Measurements from ENCODE around the gene MUC6. TPM values are rescaled to one million over a fixed set of nuclear protein-coding genes. Genes with fewer than 3 reads are reported as not detected.

Gene MUC6
- total and polyA plus RNA-seq, 9 of the 15 experiments (the other 6 are each of a cell fraction or from before 2014, with no cell fraction given), result not detected

DNA sequence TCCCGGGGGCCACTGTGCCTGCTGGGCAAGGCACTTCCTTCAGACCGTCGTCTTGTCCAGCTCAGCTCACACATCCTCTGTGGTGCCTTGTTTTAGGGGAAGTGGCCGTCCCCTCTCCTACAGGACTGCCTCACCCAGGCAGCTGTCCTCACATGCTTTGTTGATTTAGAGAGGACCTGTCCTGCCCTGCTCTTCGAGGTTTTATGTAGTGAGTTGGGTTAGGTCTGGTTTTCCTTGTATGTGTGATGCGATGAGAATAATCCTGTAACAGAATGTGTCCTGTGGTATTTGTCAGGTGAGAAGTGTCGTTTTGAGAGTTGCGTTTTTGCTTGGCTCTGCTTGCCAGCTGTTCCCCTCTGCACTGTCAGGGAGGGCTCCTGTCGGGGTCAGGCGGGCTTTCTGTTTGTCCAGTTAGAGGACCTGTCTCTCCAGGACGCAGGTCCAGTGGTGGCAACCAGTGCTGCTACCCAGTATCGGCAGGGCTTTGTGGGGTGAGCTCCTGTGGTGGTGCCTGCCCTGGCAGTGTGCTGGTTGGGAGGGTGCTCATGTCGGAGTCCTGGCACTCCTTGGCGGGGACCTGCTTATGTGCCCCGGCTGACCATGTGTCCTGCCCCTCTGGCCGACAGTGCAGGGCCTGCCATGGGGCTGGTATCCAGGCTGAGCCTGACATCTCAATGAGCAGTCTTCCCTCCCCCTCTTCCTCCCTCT, 41.3 kb downstream of the MUC6 start:
- ATAC-seq (no peak; the same call in 2 of the 3 replicates), FAIRE-seq (no peak), DNase-seq (ENCODE audit: extremely low read depth in 1 of 4, low spot score in 3 of 4) (peak in 1 of 4 experiments; percentile 44)
- ChIA-PET CTCF (ENCODE audit: low intra/inter-chr PET ratio) (no interaction called here), POLR2A (no interaction called here)
- H3K79me2 ChIP-seq (ENCODE audit: control insufficient read depth, insufficient read depth, low read length), result no peaks in the 10 kb centered on the region
- H3K9me1 ChIP-seq (ENCODE audit: control insufficient read depth, insufficient read depth, low read length), result no peaks in the 10 kb centered on the region
- H3K27ac ChIP-seq (ENCODE audit: extremely low read depth, low read depth, low read length), result no peak overlapping the region
- no peak overlapping the region for H3K4me2 ChIP-seq (ENCODE audit: insufficient read depth, low read length)
- H3K4me3 ChIP-seq, result no peak overlapping the region
- H4K20me1 ChIP-seq (replicated peaks; ENCODE audit: control insufficient read depth, insufficient read depth, low read length), result no peaks in the 10 kb centered on the region
- H3K9me3 ChIP-seq (replicated peaks; ENCODE audit: control insufficient read depth, insufficient read depth, low read depth, low read length), result no peaks in the 10 kb centered on the region
- H3K4me1 ChIP-seq (replicated peaks in 1 of 2; ENCODE audit: control insufficient read depth in 2 of 2, insufficient read depth in 2 of 2, low read length in 2 of 2), result peaks cover 0 to 13% of the 10 kb centered on the region in 2 experiments; a peak in 3 of 5 replicates
- no TSS peak for BruUV-seq (replicated peaks)
- H3K9ac ChIP-seq (ENCODE audit: insufficient read depth in 1 of 2, low read depth in 2 of 2, low read length in 2 of 2), result no peak overlapping the region; a peak in 1 of 4 replicates
- in situ Hi-C loops (cut with MboI) (no loop called here), intact Hi-C loops (cut with micrococcal nuclease) (no loop called here)
- TF ChIP-seq ZNF263 (CRISPR knock-in tag; IDR thresholded peaks at IDR 0.05; ENCODE audit: borderline replicate concordance), result peak; percentile 89
- no peak for TF ChIP-seq MAFG (tag; conservative IDR thresholded peaks at IDR 0.05)
- TF ChIP-seq, protein P1, sequence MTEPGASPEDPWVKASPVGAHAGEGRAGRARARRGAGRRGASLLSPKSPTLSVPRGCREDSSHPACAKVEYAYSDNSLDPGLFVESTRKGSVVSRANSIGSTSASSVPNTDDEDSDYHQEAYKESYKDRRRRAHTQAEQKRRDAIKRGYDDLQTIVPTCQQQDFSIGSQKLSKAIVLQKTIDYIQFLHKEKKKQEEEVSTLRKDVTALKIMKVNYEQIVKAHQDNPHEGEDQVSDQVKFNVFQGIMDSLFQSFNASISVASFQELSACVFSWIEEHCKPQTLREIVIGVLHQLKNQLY (CRISPR knock-in tag; conservative IDR thresholded peaks at IDR 0.05), result no peak
- TF ChIP-seq POLR2G (IDR thresholded peaks at IDR 0.05; ENCODE audit: low read depth, low read length), result 0 out of 2 replicates have a peak, but pooled peaks have one; percentile 31
- peaks cover 36% of the 10 kb centered on the region; the same call in 2 of the 3 replicates for H3K36me3 ChIP-seq (ENCODE audit: control insufficient read depth, insufficient read depth, low read length)
- H3K27me3 ChIP-seq (ENCODE audit: control insufficient read depth in 2 of 2, insufficient read depth in 2 of 2, low read length in 2 of 2), result no peaks in the 10 kb centered on the region
- no peak overlapping the region for H2AFZ ChIP-seq (ENCODE audit: low read depth, low read length)
- 86% methylated on average over 15 of the region's 16 CpGs for WGBS (ENCODE audit: insufficient coverage, low coverage, missing lambda C conversion rate)

Measured in K562 (cell line).